ENCODE data around the gene ISL1. TPM values are rescaled to one million over a fixed set of nuclear protein-coding genes. Genes with fewer than 3 reads are reported as not detected.

ISL1 gene
- total RNA-seq, 2 donors from 2014 or later = 5.8 to 6.1 TPM

- Histone ChIP-seq H3K9ac (ENCODE audit: extremely low read depth, low read length, poor library complexity, severe bottlenecking) (no peak overlapping the region), H3K36me3 (ENCODE audit: control insufficient read depth, insufficient read depth, low read length) (no peaks in the 10 kb centered on the region), H3K27ac (ENCODE audit: low read depth, low read length) (no peak overlapping the region), H3K27me3 (ENCODE audit: control insufficient read depth, insufficient read depth, low read length, poor library complexity, severe bottlenecking) (peaks cover 100% of the 10 kb centered on the region), H3K4me3 (ENCODE audit: low read length) (no peak overlapping the region), H3K4me1 (ENCODE audit: control insufficient read depth, insufficient read depth, low read length) (peaks cover 12% of the 10 kb centered on the region), H3K9me3 (ENCODE audit: control insufficient read depth, low read length) (no peaks in the 10 kb centered on the region)
- H3K27me3 Mint-ChIP-seq (ENCODE audit: insufficient read depth) = peaks cover 88% of the 10 kb centered on the region
- no peak for TF ChIP-seq CTCF (conservative IDR thresholded peaks at IDR 0.05)
- no peaks in the 10 kb centered on the region for H3K9me3 Mint-ChIP-seq
- H3K4me3 Mint-ChIP-seq = peak overlapping the region; percentile 1
- no peak for DNase-seq
- WGBS, 2 experiments (ENCODE audit: insufficient coverage in 1 of 2, insufficient read length in 1 of 2) = 20 to 22% methylated on average over 5 to 10 of the region's 10 CpGs
- H3K27ac Mint-ChIP-seq = no peak overlapping the region
- H3K4me1 Mint-ChIP-seq = peaks cover 79% of the 10 kb centered on the region
- H3K36me3 Mint-ChIP-seq (ENCODE audit: low read depth) = no peaks in the 10 kb centered on the region
Measured at GRCh38 chr5:51395666-51396356, 12.6 kb downstream of the ISL1 start.

DNA sequence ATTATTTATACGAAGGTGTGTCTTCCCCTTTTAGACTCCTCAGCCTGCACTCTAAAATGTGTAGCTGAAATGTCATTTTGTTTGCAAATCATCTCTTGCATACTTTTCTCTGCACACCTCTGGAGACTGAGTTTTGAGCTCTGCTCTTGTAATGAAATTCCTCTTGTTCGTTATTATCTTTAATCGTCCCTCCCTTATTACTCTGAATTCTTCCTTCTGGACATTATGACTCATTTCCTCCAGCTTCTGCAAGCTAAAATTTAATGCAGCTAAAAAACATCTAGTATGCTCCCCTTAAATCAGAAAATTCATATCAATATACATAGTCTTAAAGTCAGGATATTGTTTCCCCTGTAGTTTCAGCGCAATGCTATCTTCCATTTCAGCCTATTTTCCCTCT, 13.5 kb downstream of the ISL1 start:
- no peak overlapping the region for H3K9ac ChIP-seq (ENCODE audit: extremely low read depth, low read length, poor library complexity, severe bottlenecking)
- no peak overlapping the region for H3K4me3 ChIP-seq (ENCODE audit: low read length)
- WGBS, 2 experiments (ENCODE audit: insufficient coverage in 1 of 2, insufficient read length in 1 of 2) = 9 to 13% methylated on average over 3 to 4 of the region's 4 CpGs
- H3K4me1 ChIP-seq (ENCODE audit: control insufficient read depth, insufficient read depth, low read length) = peaks cover 6% of the 10 kb centered on the region
- H3K9me3 Mint-ChIP-seq = no peaks in the 10 kb centered on the region
- no peak for DNase-seq
- no peak overlapping the region for H3K4me3 Mint-ChIP-seq
- peaks cover 89% of the 10 kb centered on the region for H3K27me3 Mint-ChIP-seq (ENCODE audit: insufficient read depth)
- peaks cover 70% of the 10 kb centered on the region for H3K4me1 Mint-ChIP-seq
- peaks cover 100% of the 10 kb centered on the region for H3K27me3 ChIP-seq (ENCODE audit: control insufficient read depth, insufficient read depth, low read length, poor library complexity, severe bottlenecking)
- H3K27ac ChIP-seq (ENCODE audit: low read depth, low read length) = no peak overlapping the region
- TF ChIP-seq CTCF (conservative IDR thresholded peaks at IDR 0.05) = no peak
- no peak overlapping the region for H3K27ac Mint-ChIP-seq
- H3K9me3 ChIP-seq (ENCODE audit: control insufficient read depth, low read length) = no peaks in the 10 kb centered on the region
- no peaks in the 10 kb centered on the region for H3K36me3 ChIP-seq (ENCODE audit: control insufficient read depth, insufficient read depth, low read length)
- no peaks in the 10 kb centered on the region for H3K36me3 Mint-ChIP-seq (ENCODE audit: low read depth)

GRCh38 chr5:51397996-51398395, 14.7 kb downstream of the ISL1 start:
- Mint-ChIP-seq H3K9me3 (no peaks in the 10 kb centered on the region), H3K36me3 (ENCODE audit: low read depth) (no peaks in the 10 kb centered on the region), H3K4me1 (peaks cover 59% of the 10 kb centered on the region), H3K27ac (no peak overlapping the region), H3K27me3 (ENCODE audit: insufficient read depth) (peaks cover 91% of the 10 kb centered on the region), H3K4me3 (peak overlapping the region; percentile 64)
- Histone ChIP-seq H3K27me3 (ENCODE audit: control insufficient read depth, insufficient read depth, low read length, poor library complexity, severe bottlenecking) (peaks cover 98% of the 10 kb centered on the region), H3K9me3 (ENCODE audit: control insufficient read depth, low read length) (no peaks in the 10 kb centered on the region), H3K27ac (ENCODE audit: low read depth, low read length) (no peak overlapping the region), H3K4me1 (ENCODE audit: control insufficient read depth, insufficient read depth, low read length) (peaks cover 6% of the 10 kb centered on the region), H3K36me3 (ENCODE audit: control insufficient read depth, insufficient read depth, low read length) (no peaks in the 10 kb centered on the region), H3K9ac (ENCODE audit: extremely low read depth, low read length, poor library complexity, severe bottlenecking) (no peak overlapping the region), H3K4me3 (ENCODE audit: low read length) (peak overlapping the region; percentile 12)
- 0 to 2% methylated on average over 1 to 4 of the region's 7 CpGs for WGBS, 2 experiments (ENCODE audit: insufficient coverage in 1 of 2, insufficient read length in 1 of 2)
- peak; percentile 89 for DNase-seq
- no peak for TF ChIP-seq CTCF (conservative IDR thresholded peaks at IDR 0.05)

All from endodermal cell (in vitro differentiated cells).